Endometrium (tissue), 2 donors: Measurements from ENCODE around the gene ZBTB7C.

Experiments
- FAIRE-seq: peaks from 2 replicates; lab custom pipeline; 2012; peaks lifted over from hg19 to GRCh38; lab: Jason Lieb, UNC
- donor health status: control.
- donor health status: control.

ZBTB7C gene

DNA sequence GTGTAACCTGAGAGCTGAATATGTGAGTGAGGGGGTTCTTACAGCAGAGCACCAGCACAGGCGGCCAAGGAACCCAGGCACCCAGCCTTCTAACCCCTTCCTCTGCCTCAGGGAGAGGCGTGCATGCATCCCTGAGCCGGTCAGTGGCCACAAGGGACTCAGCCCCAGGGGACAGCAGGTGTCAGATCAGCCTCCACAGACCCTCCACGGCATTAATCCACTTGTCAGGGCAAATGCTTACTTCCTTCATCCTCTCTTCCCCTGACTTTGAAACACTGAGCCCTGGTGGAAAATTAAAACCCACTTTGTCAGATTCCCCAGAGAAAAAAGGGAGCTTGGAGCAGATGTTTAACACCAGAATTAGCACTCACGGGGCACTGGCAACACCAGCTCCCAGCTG lies 418.2 kb downstream of the ZBTB7C start:
- FAIRE-seq: no peak

DNA sequence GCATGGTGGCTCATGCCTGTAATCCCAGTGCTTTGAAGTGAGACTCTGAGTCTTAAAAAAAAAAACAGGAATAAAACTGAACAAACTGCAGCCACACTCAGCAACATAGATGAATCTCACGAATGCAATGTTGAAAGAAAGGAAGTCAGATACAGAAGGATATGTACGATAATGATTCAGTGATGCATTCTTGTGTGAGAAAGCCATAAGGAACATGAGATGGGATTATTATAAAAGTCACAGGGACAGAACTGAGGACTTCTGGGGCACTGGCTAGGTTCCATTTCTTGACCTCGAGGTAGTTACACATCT lies 421.8 kb downstream of the ZBTB7C start:
- no peak for FAIRE-seq

DNA sequence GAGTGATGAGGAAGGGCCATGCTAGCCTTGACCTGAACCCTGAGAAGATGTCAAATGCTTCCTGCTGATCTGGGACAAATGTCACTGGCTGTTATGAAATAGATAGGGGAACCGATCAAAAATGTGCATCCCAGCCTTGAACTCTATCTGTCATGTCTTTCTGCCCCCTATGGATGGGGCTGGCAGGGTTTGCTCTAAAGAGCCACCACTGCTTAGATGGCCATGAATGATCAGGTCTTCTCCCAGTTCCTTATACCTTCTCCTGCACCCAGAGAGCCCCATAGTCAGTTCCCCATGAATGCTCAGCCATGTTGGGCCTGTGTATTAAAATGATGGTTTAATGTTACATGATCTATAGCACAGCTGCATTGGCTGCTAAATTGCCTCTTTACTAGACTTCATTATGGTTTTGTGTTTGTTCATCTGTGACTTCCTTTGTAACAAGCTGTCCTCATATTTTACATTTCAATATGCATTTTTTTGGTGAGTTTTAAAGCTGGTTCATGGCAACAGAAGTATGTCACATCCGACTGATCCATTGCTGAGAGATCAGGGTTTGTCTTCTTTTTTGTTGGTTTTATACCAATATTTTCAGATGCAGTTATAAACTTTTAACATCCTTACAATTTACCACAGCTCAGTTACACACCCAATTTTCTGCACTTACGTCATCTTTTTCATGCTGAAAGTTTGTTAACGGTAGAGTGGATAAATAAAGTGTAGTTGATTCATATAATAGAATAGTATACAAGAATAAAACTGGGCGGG lies 422.4 kb downstream of the ZBTB7C start:
- FAIRE-seq: no peak

DNA sequence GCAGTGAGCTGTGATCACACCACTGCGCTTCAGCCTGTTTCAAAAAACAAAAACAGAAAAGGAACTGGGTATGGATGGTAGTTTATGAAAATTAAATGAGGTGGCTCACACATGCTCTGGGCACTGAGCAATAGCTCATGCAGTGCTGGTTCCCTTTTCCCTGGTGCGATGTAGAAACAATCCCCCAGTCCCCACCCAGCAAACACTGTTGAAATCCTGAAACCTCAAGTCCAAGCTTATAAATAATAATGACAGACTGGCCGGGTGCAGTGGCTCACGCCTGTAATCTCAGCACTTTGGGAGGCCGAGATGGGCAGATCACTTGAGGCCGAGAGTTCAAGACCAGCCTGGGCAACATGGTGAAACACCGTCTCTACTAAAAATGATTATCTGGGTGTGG lies 423.3 kb downstream of the ZBTB7C start:
- FAIRE-seq: no peak

DNA sequence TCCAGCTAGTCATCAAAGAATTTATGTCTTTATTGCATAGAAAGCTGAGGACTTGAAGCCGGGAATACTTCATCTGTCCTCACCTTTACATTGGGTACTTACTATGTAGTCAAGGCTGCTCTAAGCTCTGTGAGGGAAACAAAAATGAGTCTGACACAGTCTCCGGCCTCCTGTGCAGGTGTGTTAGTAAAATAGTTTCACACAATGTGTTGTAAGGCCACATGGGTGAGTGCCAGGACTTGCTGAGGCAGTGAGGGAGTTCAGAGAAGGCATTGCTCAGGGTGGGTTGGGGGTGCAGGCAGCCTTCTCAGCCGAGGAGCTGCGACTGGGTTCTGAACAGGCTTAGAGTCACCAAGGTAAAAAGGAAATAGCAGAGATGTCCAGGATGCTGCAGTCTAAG lies 424.2 kb downstream of the ZBTB7C start:
- no peak for FAIRE-seq

DNA sequence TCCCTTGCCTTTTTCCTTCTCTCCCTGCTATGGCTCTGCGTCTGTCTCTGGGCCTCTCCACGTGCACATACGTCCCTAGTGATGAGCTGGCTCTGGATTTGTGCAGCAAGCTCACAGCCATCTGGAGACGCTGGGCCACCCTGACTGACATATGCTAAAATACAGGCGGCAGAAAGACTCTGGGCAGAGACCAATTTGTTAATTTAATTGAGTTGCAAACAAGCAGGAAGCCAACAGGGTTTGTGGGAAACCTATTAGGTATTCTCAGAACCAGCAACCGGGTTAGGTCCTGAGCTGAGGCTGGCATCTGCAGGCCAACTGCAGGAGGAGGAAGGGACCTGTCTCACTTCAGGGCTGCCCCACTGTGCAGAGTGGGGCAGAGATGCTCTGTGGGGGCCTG lies 425.2 kb downstream of the ZBTB7C start:
- FAIRE-seq: no peak

DNA sequence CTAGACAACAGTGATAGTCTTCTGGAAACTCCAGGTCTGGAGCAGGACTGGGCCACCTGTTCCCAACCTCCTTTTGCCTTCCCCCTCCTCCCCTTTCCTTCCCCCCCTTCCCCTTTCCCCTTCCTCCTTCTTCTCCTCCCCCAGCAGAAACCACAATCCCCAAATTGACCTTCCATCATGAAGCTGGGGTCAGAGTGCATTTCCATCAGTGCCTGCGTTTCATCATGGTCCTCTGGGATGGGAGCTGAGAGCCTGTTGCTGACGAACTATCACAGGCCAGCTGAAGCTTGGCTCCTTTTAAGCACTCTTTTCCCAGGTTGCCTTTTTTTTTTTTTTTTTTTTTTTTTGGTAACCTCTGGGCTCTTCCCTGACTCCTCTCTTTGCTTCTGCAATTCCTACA lies 426.1 kb downstream of the ZBTB7C start:
- FAIRE-seq: no peak

DNA sequence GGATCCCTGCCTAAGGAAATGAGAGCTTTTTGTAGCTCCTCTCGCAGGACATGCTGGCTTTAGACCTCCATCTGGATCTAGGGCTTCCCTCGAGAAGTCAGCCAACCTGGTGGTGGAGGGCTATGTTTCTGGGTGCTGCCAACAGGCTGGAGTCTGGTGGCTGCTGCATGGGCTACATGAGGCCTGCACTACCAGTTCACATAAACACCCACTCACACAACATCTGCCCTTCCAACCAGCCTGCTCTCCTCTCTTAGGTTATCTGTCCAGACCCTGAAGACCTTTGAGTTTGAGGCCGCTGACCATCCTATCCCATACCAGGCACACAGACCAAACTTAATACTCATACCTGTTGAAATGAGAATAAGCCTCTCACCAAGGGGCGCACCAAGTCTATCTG lies 427.4 kb downstream of the ZBTB7C start:
- no peak for FAIRE-seq

DNA sequence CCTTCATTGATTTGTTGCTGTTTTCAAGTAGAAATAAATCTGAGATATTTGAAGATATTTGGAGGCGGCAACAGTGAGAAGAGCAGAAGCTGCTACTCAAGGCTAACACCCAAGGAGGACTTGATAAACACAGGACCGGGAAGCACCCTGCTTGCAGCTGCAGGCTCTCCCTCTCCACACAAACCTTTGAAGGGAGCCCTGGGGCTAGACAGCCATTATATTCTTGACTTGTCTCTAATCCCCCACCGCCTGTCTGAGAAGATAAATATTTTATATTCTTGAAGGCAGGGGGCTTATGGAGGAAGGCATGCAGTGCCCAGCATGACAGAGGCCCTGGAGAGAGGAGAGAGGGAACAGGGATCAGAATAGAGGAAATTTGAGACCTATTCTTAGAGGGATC lies 427.9 kb downstream of the ZBTB7C start:
- FAIRE-seq: no peak

DNA sequence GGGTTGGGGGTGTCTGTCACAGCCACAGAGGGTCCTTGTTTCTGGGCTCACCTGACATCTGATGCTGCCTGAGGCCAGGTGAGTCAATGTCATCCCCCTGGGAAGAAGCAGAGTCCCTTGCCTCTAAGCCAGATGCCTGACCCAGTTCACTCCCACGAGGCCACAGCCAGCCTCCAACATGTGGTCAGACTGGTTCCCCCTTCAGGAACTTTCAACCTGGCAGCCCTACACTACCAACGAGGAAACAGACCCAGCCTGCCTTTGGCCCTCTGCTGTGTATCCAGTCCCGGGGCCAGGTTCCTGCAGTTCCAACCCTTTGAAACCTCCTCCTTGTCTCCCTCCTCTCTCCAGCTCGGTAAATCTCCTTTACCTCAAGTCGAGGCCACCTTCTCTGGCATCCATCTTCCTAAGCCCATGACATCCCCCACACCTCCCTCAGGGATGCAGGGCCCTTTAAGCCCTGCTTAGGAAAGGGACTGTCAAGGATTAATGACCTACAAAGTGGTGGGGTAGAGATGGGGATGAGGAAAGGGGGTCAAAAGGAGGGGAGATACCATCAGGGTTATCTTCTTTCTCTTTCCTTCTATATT lies 429.5 kb downstream of the ZBTB7C start:
- FAIRE-seq: no peak

DNA sequence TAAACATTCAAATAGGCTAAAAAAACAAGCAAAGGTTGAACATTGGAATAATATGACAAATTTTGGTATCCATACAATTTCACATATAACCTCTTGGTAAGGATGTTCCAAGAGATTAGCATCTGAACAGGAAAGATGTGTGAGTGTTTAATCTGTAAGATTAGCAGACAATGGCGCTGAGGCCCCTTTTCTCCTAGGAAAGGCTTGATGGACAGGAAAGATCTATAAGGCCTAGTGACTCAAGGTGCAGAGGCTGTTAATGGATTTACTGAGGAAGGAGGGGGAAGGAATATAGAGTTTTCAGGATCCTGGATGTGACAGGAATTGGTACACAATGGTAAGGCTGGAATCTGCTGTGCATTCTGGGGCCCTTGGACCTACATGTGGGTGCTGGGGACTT lies 430.6 kb downstream of the ZBTB7C start:
- FAIRE-seq: no peak

DNA sequence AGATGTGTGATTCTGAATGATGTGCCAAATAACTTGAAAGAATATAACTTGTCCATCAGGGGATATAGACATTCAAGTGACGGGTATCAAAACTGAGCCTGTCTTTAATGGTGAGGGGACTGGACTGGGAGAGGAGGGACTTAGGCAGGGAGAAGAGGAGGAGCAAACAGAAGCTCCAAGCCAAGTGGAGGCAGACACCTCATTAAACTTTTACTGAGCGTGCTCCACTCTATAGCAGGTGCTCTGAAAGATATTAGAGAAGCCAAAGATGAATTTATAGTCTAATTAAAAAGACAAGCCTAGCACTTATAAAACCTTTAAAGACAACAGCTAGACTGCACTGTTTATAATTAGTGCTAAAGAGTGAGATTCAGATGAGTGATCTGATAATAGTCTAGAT lies 431.0 kb downstream of the ZBTB7C start:
- FAIRE-seq: no peak
